Measurements from ENCODE around the gene GPC1.

GPC1 gene

GRCh38 chr2:240412975-240413812 lies 22.3 kb upstream of the GPC1 start:
- no peak overlapping the region for H3K27ac ChIP-seq (ENCODE audit: low read depth, low read length)

GRCh38 chr2:240413813-240414429 lies 21.5 kb upstream of the GPC1 start:
- H3K9ac ChIP-seq (ENCODE audit: low read depth in 1 of 2, low read length in 2 of 2), result no peak overlapping the region
- H3K36me3 ChIP-seq (ENCODE audit: control insufficient read depth in 1 of 2, insufficient read depth in 2 of 2, low read length in 2 of 2), result no peaks in the 10 kb centered on the region
- H3K9me3 ChIP-seq (ENCODE audit: control insufficient read depth in 1 of 2, low read length in 2 of 2), result peaks cover 0 to 2% of the 10 kb centered on the region in 2 donors
- no peak overlapping the region for H3K27ac ChIP-seq (ENCODE audit: low read depth, low read length)
- no peaks in the 10 kb centered on the region for H3K4me1 ChIP-seq (ENCODE audit: control insufficient read depth in 1 of 2, insufficient read depth in 2 of 2, low read length in 2 of 2)
- no peaks in the 10 kb centered on the region for H3K27me3 ChIP-seq (ENCODE audit: control insufficient read depth in 1 of 2, insufficient read depth in 2 of 2, low read length in 2 of 2)
- no peak overlapping the region for H3K4me3 ChIP-seq (ENCODE audit: low read depth in 1 of 2, low read length in 2 of 2)

More at GRCh38 chr2:240412975-240413812, 22.3 kb upstream of the GPC1 start:
- H3K9ac ChIP-seq (ENCODE audit: low read depth in 1 of 2, low read length in 2 of 2), result no peak overlapping the region
- no peaks in the 10 kb centered on the region for H3K4me1 ChIP-seq (ENCODE audit: control insufficient read depth in 1 of 2, insufficient read depth in 2 of 2, low read length in 2 of 2)
- H3K36me3 ChIP-seq (ENCODE audit: control insufficient read depth in 1 of 2, insufficient read depth in 2 of 2, low read length in 2 of 2), result no peaks in the 10 kb centered on the region
- H3K9me3 ChIP-seq (ENCODE audit: control insufficient read depth in 1 of 2, low read length in 2 of 2), result no peaks in the 10 kb centered on the region
- no peak overlapping the region for H3K4me3 ChIP-seq (ENCODE audit: low read depth in 1 of 2, low read length in 2 of 2)
- no peaks in the 10 kb centered on the region for H3K27me3 ChIP-seq (ENCODE audit: control insufficient read depth in 1 of 2, insufficient read depth in 2 of 2, low read length in 2 of 2)

GRCh38 chr2:240416821-240417220 lies 18.6 kb upstream of the GPC1 start:
- Histone ChIP-seq H3K4me3 (ENCODE audit: low read depth in 1 of 2, low read length in 2 of 2) (no peak overlapping the region), H3K27me3 (ENCODE audit: control insufficient read depth in 1 of 2, insufficient read depth in 2 of 2, low read length in 2 of 2) (no peaks in the 10 kb centered on the region), H3K4me1 (ENCODE audit: control insufficient read depth in 1 of 2, insufficient read depth in 2 of 2, low read length in 2 of 2) (no peaks in the 10 kb centered on the region), H3K36me3 (ENCODE audit: control insufficient read depth in 1 of 2, insufficient read depth in 2 of 2, low read length in 2 of 2) (no peaks in the 10 kb centered on the region), H3K27ac (ENCODE audit: low read depth, low read length) (no peak overlapping the region), H3K9me3 (ENCODE audit: control insufficient read depth in 1 of 2, low read length in 2 of 2) (peaks cover 7 to 8% of the 10 kb centered on the region in 2 donors), H3K9ac (ENCODE audit: low read depth in 1 of 2, low read length in 2 of 2) (no peak overlapping the region)

GRCh38 chr2:240418311-240418710 lies 17.2 kb upstream of the GPC1 start:
- no peaks in the 10 kb centered on the region for H3K4me1 ChIP-seq (ENCODE audit: control insufficient read depth in 1 of 2, insufficient read depth in 2 of 2, low read length in 2 of 2)
- no peaks in the 10 kb centered on the region for H3K27me3 ChIP-seq (ENCODE audit: control insufficient read depth in 1 of 2, insufficient read depth in 2 of 2, low read length in 2 of 2)
- no peaks in the 10 kb centered on the region for H3K36me3 ChIP-seq (ENCODE audit: control insufficient read depth in 1 of 2, insufficient read depth in 2 of 2, low read length in 2 of 2)
- H3K4me3 ChIP-seq (ENCODE audit: low read depth in 1 of 2, low read length in 2 of 2), result no peak overlapping the region
- no peak overlapping the region for H3K9ac ChIP-seq (ENCODE audit: low read depth in 1 of 2, low read length in 2 of 2)
- H3K9me3 ChIP-seq (ENCODE audit: control insufficient read depth in 1 of 2, low read length in 2 of 2), result peaks cover 7 to 9% of the 10 kb centered on the region in 2 donors
- H3K27ac ChIP-seq (ENCODE audit: low read depth, low read length), result no peak overlapping the region

GRCh38 chr2:240419271-240419670 lies 16.2 kb upstream of the GPC1 start:
- no peak overlapping the region for H3K27ac ChIP-seq (ENCODE audit: low read depth, low read length)
- no peaks in the 10 kb centered on the region for H3K4me1 ChIP-seq (ENCODE audit: control insufficient read depth in 1 of 2, insufficient read depth in 2 of 2, low read length in 2 of 2)
- H3K27me3 ChIP-seq (ENCODE audit: control insufficient read depth in 1 of 2, insufficient read depth in 2 of 2, low read length in 2 of 2), result no peaks in the 10 kb centered on the region
- H3K9ac ChIP-seq (ENCODE audit: low read depth in 1 of 2, low read length in 2 of 2), result no peak overlapping the region
- peaks cover 7 to 9% of the 10 kb centered on the region in 2 donors for H3K9me3 ChIP-seq (ENCODE audit: control insufficient read depth in 1 of 2, low read length in 2 of 2)
- H3K36me3 ChIP-seq (ENCODE audit: control insufficient read depth in 1 of 2, insufficient read depth in 2 of 2, low read length in 2 of 2), result no peaks in the 10 kb centered on the region
- H3K4me3 ChIP-seq (ENCODE audit: low read depth in 1 of 2, low read length in 2 of 2), result no peak overlapping the region

- Histone ChIP-seq H3K4me1 (ENCODE audit: control insufficient read depth in 1 of 2, insufficient read depth in 2 of 2, low read length in 2 of 2) (no peaks in the 10 kb centered on the region), H3K36me3 (ENCODE audit: control insufficient read depth in 1 of 2, insufficient read depth in 2 of 2, low read length in 2 of 2) (no peaks in the 10 kb centered on the region), H3K27ac (ENCODE audit: low read depth, low read length) (no peak overlapping the region), H3K9me3 (ENCODE audit: control insufficient read depth in 1 of 2, low read length in 2 of 2) (peaks cover 7 to 9% of the 10 kb centered on the region in 2 donors), H3K9ac (ENCODE audit: low read depth in 1 of 2, low read length in 2 of 2) (no peak overlapping the region), H3K27me3 (ENCODE audit: control insufficient read depth in 1 of 2, insufficient read depth in 2 of 2, low read length in 2 of 2) (no peaks in the 10 kb centered on the region), H3K4me3 (ENCODE audit: low read depth in 1 of 2, low read length in 2 of 2) (no peak overlapping the region)
Observed at GRCh38 chr2:240419723-240420122, 15.7 kb upstream of the GPC1 start.

- Histone ChIP-seq H3K27me3 (ENCODE audit: control insufficient read depth in 1 of 2, insufficient read depth in 2 of 2, low read length in 2 of 2) (no peaks in the 10 kb centered on the region), H3K4me3 (ENCODE audit: low read depth in 1 of 2, low read length in 2 of 2) (no peak overlapping the region), H3K9ac (ENCODE audit: low read depth in 1 of 2, low read length in 2 of 2) (no peak overlapping the region), H3K9me3 (ENCODE audit: control insufficient read depth in 1 of 2, low read length in 2 of 2) (peaks cover 7 to 9% of the 10 kb centered on the region in 2 donors), H3K36me3 (ENCODE audit: control insufficient read depth in 1 of 2, insufficient read depth in 2 of 2, low read length in 2 of 2) (no peaks in the 10 kb centered on the region), H3K4me1 (ENCODE audit: control insufficient read depth in 1 of 2, insufficient read depth in 2 of 2, low read length in 2 of 2) (no peaks in the 10 kb centered on the region), H3K27ac (ENCODE audit: low read depth, low read length) (no peak overlapping the region)
Observed at GRCh38 chr2:240420206-240421104, 15.0 kb upstream of the GPC1 start.

- H3K4me1 ChIP-seq (ENCODE audit: control insufficient read depth in 1 of 2, insufficient read depth in 2 of 2, low read length in 2 of 2), result no peaks in the 10 kb centered on the region
- H3K36me3 ChIP-seq (ENCODE audit: control insufficient read depth in 1 of 2, insufficient read depth in 2 of 2, low read length in 2 of 2), result no peaks in the 10 kb centered on the region
- H3K4me3 ChIP-seq (ENCODE audit: low read depth in 1 of 2, low read length in 2 of 2), result no peak overlapping the region
- no peaks in the 10 kb centered on the region for H3K27me3 ChIP-seq (ENCODE audit: control insufficient read depth in 1 of 2, insufficient read depth in 2 of 2, low read length in 2 of 2)
- no peak overlapping the region for H3K27ac ChIP-seq (ENCODE audit: low read depth, low read length)
- H3K9me3 ChIP-seq (ENCODE audit: control insufficient read depth in 1 of 2, low read length in 2 of 2), result peaks cover 7 to 9% of the 10 kb centered on the region in 2 donors
- H3K9ac ChIP-seq (ENCODE audit: low read depth in 1 of 2, low read length in 2 of 2), result no peak overlapping the region
Observed at GRCh38 chr2:240421381-240421780, 14.1 kb upstream of the GPC1 start.

- no peaks in the 10 kb centered on the region for H3K27me3 ChIP-seq (ENCODE audit: control insufficient read depth in 1 of 2, insufficient read depth in 2 of 2, low read length in 2 of 2)
- peaks cover 7 to 9% of the 10 kb centered on the region in 2 donors for H3K9me3 ChIP-seq (ENCODE audit: control insufficient read depth in 1 of 2, low read length in 2 of 2)
- no peaks in the 10 kb centered on the region for H3K4me1 ChIP-seq (ENCODE audit: control insufficient read depth in 1 of 2, insufficient read depth in 2 of 2, low read length in 2 of 2)
- no peak overlapping the region for H3K4me3 ChIP-seq (ENCODE audit: low read depth in 1 of 2, low read length in 2 of 2)
- no peak overlapping the region for H3K9ac ChIP-seq (ENCODE audit: low read depth in 1 of 2, low read length in 2 of 2)
- no peak overlapping the region for H3K27ac ChIP-seq (ENCODE audit: low read depth, low read length)
- no peaks in the 10 kb centered on the region for H3K36me3 ChIP-seq (ENCODE audit: control insufficient read depth in 1 of 2, insufficient read depth in 2 of 2, low read length in 2 of 2)
Observed at GRCh38 chr2:240422658-240423329, 12.7 kb upstream of the GPC1 start.
